ENCODE measurements around the gene ZNF160.

ZNF160 gene

DNA sequence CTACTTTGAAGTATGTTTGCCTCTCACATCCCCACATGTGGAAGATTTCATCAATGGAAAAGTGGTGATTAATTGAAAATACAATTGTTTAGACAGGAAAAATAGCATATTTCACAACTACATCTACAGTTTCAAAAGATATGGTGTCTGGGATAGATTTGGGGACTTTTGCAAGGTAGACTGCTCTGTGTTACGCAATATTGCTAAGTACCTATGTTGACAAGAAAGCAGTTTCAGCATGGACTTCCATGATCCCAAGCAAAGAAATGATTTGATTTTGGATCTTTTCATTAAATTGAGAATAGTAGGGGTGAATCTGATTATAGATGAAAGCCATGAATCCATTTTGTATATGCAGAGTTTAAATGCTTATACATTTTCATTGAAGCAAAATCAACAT lies 10.5 kb downstream of the ZNF160 start:
- H3K9me3 ChIP-seq (ENCODE audit: control insufficient read depth in 1 of 2, low read length in 2 of 2): peaks cover under 1 to 5% of the 10 kb centered on the region in 2 donors
- H3K27me3 ChIP-seq (ENCODE audit: control insufficient read depth in 1 of 2, insufficient read depth in 2 of 2, low read length in 2 of 2): no peaks in the 10 kb centered on the region
- H3K27ac ChIP-seq (ENCODE audit: low read depth, low read length): no peak overlapping the region
- no peaks in the 10 kb centered on the region for H3K4me1 ChIP-seq (ENCODE audit: control insufficient read depth in 1 of 2, insufficient read depth in 2 of 2, low read length in 2 of 2)
- no peak overlapping the region for H3K4me3 ChIP-seq (ENCODE audit: low read depth in 1 of 2, low read length in 2 of 2)
- peaks cover 19 to 47% of the 10 kb centered on the region in 2 donors for H3K36me3 ChIP-seq (ENCODE audit: control insufficient read depth in 1 of 2, insufficient read depth in 2 of 2, low read length in 2 of 2)
- H3K9ac ChIP-seq (ENCODE audit: low read depth in 1 of 2, low read length in 2 of 2): no peak overlapping the region

DNA sequence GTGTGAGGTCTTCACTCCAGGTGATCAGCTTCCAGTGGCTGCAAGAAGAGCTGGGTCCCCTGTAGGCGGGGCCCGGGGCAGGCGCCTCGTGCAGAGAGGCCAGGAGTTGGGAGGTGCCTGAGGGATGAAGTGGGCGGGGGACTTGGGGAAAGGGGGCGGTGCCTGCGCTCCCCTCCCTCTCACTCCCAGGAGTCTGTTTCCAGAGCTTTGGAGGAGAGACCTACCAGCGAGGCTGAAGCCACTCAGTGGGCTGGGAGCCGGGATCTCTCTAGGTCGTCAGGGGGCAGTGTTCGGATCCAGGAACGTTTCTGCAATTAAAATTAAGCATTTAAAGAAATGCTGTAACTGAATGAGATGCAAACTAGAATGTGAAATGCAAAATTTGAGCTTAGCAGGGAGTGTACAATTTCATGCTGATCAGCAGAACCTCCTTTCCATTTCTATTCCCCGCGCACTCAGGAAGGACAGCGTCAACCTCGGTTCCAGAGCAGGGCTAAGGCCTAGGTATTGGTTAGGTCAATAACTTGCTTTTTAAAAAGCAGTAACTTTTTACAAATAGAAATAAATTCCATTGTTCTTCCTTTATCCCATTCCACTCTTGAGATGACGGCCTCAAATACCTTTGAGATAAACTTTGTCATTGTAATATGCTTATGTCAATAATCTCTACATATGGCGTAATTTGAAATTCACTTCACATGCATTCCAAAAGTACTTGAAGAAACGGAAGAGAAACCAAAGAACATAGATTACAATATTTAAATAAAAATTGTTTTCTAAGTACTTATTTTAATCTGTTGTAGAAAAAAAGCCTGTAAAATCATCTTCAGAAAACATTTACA lies 11.6 kb downstream of the ZNF160 start:
- Histone ChIP-seq H3K36me3 (ENCODE audit: control insufficient read depth in 1 of 2, insufficient read depth in 2 of 2, low read length in 2 of 2) (peaks cover 17 to 51% of the 10 kb centered on the region in 2 donors), H3K27ac (ENCODE audit: low read depth, low read length) (no peak overlapping the region), H3K9ac (ENCODE audit: low read depth in 1 of 2, low read length in 2 of 2) (no peak overlapping the region), H3K9me3 (ENCODE audit: control insufficient read depth in 1 of 2, low read length in 2 of 2) (peaks cover 0 to 5% of the 10 kb centered on the region in 2 donors), H3K4me3 (ENCODE audit: low read depth in 1 of 2, low read length in 2 of 2) (no peak overlapping the region), H3K27me3 (ENCODE audit: control insufficient read depth in 1 of 2, insufficient read depth in 2 of 2, low read length in 2 of 2) (no peaks in the 10 kb centered on the region), H3K4me1 (ENCODE audit: control insufficient read depth in 1 of 2, insufficient read depth in 2 of 2, low read length in 2 of 2) (no peaks in the 10 kb centered on the region)

DNA sequence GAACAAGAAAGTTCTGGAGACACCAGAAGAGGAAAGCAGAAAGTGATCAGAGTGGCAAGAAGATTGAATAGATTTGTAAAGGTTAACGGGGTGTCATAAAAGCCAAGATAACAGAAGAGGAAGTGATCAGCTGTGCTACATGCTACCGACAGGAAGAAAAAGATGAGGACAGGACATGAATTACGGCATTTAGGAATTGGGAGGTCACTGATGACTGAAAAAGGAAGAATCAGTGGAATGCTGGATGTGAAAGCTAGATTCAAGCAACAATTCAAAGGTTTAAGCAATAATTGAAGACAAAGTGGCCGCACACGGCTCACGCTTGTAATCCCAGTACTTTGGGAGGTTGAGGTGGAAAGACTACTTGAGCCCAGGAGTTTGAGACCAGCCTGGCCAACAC lies 15.1 kb downstream of the ZNF160 start:
- Histone ChIP-seq H3K9me3 (ENCODE audit: control insufficient read depth in 1 of 2, low read length in 2 of 2) (no peaks in the 10 kb centered on the region), H3K27ac (ENCODE audit: low read depth, low read length) (no peak overlapping the region), H3K4me1 (ENCODE audit: control insufficient read depth in 1 of 2, insufficient read depth in 2 of 2, low read length in 2 of 2) (no peaks in the 10 kb centered on the region), H3K9ac (ENCODE audit: low read depth in 1 of 2, low read length in 2 of 2) (no peak overlapping the region), H3K27me3 (ENCODE audit: control insufficient read depth in 1 of 2, insufficient read depth in 2 of 2, low read length in 2 of 2) (no peaks in the 10 kb centered on the region), H3K36me3 (ENCODE audit: control insufficient read depth in 1 of 2, insufficient read depth in 2 of 2, low read length in 2 of 2) (peaks cover 36 to 78% of the 10 kb centered on the region in 2 donors), H3K4me3 (ENCODE audit: low read depth in 1 of 2, low read length in 2 of 2) (no peak overlapping the region)

DNA sequence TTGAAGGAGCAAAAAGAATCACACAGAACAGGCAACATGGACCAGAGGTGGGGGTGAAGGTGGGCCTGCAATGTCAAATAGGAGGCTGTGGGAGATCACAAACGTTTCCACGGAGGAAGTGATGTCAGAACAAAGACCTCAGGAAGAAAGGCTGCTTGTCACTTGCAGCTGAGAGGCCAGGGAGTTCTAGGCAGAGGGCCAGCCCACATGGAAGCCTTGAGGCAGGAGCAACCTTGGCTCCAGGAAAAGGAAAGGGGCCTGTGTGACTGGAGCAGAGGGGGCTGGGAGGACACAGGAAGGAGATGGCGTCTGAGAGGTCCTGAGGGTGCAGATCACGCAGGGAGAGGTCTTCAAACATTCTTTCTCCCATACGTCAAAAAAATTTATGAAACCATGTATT lies 16.3 kb downstream of the ZNF160 start:
- Histone ChIP-seq H3K36me3 (ENCODE audit: control insufficient read depth in 1 of 2, insufficient read depth in 2 of 2, low read length in 2 of 2) (peaks cover 36 to 82% of the 10 kb centered on the region in 2 donors), H3K27me3 (ENCODE audit: control insufficient read depth in 1 of 2, insufficient read depth in 2 of 2, low read length in 2 of 2) (no peaks in the 10 kb centered on the region), H3K27ac (ENCODE audit: low read depth, low read length) (no peak overlapping the region), H3K9me3 (ENCODE audit: control insufficient read depth in 1 of 2, low read length in 2 of 2) (peaks cover 1 to 4% of the 10 kb centered on the region in 2 donors), H3K4me1 (ENCODE audit: control insufficient read depth in 1 of 2, insufficient read depth in 2 of 2, low read length in 2 of 2) (no peaks in the 10 kb centered on the region), H3K4me3 (ENCODE audit: low read depth in 1 of 2, low read length in 2 of 2) (no peak overlapping the region), H3K9ac (ENCODE audit: low read depth in 1 of 2, low read length in 2 of 2) (no peak overlapping the region)

DNA sequence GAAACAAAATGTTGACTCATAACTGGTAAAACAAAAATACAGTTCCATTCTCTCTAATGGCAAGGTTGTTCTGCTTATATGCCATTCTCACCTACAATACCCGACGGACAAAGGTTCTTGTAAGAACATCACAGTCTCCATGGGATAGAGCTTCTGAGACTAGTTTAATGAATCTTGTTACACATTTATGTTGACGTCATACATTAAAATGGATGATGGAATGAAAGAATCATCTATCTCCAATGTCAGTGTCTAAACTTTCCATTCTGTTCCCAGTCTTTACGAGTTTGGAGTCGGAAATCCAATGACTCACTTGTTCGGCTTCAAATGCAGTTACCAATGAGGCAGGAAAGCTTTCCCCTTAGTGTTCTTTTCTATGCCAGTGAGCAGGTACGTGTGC lies 17.7 kb downstream of the ZNF160 start:
- peaks cover 29 to 74% of the 10 kb centered on the region in 2 donors for H3K36me3 ChIP-seq (ENCODE audit: control insufficient read depth in 1 of 2, insufficient read depth in 2 of 2, low read length in 2 of 2)
- no peaks in the 10 kb centered on the region for H3K27me3 ChIP-seq (ENCODE audit: control insufficient read depth in 1 of 2, insufficient read depth in 2 of 2, low read length in 2 of 2)
- H3K9ac ChIP-seq (ENCODE audit: low read depth in 1 of 2, low read length in 2 of 2): no peak overlapping the region
- H3K9me3 ChIP-seq (ENCODE audit: control insufficient read depth in 1 of 2, low read length in 2 of 2): peaks cover 10 to 16% of the 10 kb centered on the region in 2 donors
- H3K4me1 ChIP-seq (ENCODE audit: control insufficient read depth in 1 of 2, insufficient read depth in 2 of 2, low read length in 2 of 2): no peaks in the 10 kb centered on the region
- no peak overlapping the region for H3K4me3 ChIP-seq (ENCODE audit: low read depth in 1 of 2, low read length in 2 of 2)
- H3K27ac ChIP-seq (ENCODE audit: low read depth, low read length): no peak overlapping the region

DNA sequence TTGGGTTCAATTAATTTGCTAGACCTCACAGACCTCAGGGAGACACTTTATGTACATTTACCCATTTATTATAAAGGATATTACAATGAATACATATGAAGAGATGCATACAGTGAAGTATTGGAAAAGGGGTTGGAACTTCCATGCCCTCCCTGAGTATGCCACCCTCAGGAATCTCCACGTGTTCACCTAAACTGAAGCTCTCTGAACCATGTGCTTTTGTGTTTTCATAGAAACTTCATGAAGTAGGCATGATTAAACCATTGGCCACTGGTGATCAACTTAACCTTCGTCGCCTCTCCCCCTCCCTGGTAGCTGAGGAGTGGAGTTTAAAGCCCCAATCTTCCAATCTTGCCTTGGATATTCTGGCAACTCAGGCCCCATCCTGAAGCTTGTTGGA lies 20.3 kb downstream of the ZNF160 start:
- Histone ChIP-seq H3K27me3 (ENCODE audit: control insufficient read depth in 1 of 2, insufficient read depth in 2 of 2, low read length in 2 of 2) (no peaks in the 10 kb centered on the region), H3K4me1 (ENCODE audit: control insufficient read depth in 1 of 2, insufficient read depth in 2 of 2, low read length in 2 of 2) (no peaks in the 10 kb centered on the region), H3K27ac (ENCODE audit: low read depth, low read length) (no peak overlapping the region), H3K9me3 (ENCODE audit: control insufficient read depth in 1 of 2, low read length in 2 of 2) (peaks cover 19 to 22% of the 10 kb centered on the region in 2 donors), H3K9ac (ENCODE audit: low read depth in 1 of 2, low read length in 2 of 2) (no peak overlapping the region), H3K4me3 (ENCODE audit: low read depth in 1 of 2, low read length in 2 of 2) (no peak overlapping the region), H3K36me3 (ENCODE audit: control insufficient read depth in 1 of 2, insufficient read depth in 2 of 2, low read length in 2 of 2) (peaks cover 19 to 75% of the 10 kb centered on the region in 2 donors)

DNA sequence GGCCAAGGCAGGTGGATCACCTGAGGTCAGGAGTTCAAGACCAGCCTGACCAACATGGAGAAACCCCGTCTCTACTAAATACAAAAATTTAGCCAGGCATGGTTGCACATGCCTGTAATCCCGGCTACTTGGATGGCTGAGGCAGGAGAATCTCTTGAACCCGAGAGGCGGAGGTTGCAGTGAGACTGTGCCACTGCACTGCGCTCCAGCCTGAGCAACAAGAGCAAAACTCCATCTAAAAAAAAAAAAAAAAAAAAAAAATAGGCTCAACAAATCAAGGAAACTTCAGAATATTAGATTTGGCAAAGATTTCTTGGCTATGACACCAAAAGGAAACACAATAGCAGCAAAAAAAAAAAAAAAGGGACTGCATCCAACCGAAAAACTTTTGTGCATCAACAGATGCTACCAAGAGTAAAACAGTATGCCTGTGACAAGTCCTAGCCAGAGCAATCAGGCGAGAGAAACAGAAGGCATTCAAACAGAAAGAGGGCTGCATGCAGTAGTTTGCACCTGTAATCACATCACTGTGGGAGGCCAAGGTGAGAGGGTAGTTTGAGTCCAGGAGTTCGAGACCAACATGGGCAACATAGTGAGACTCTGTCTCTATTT lies 23.8 kb downstream of the ZNF160 start:
- Histone ChIP-seq H3K9ac (ENCODE audit: low read depth in 1 of 2, low read length in 2 of 2) (no peak overlapping the region), H3K27me3 (ENCODE audit: control insufficient read depth in 1 of 2, insufficient read depth in 2 of 2, low read length in 2 of 2) (no peaks in the 10 kb centered on the region), H3K9me3 (ENCODE audit: control insufficient read depth in 1 of 2, low read length in 2 of 2) (peaks cover 34 to 46% of the 10 kb centered on the region in 2 donors), H3K4me3 (ENCODE audit: low read depth in 1 of 2, low read length in 2 of 2) (no peak overlapping the region), H3K36me3 (ENCODE audit: control insufficient read depth in 1 of 2, insufficient read depth in 2 of 2, low read length in 2 of 2) (peaks cover 30 to 69% of the 10 kb centered on the region in 2 donors), H3K4me1 (ENCODE audit: control insufficient read depth in 1 of 2, insufficient read depth in 2 of 2, low read length in 2 of 2) (no peaks in the 10 kb centered on the region), H3K27ac (ENCODE audit: low read depth, low read length) (no peak overlapping the region)

DNA sequence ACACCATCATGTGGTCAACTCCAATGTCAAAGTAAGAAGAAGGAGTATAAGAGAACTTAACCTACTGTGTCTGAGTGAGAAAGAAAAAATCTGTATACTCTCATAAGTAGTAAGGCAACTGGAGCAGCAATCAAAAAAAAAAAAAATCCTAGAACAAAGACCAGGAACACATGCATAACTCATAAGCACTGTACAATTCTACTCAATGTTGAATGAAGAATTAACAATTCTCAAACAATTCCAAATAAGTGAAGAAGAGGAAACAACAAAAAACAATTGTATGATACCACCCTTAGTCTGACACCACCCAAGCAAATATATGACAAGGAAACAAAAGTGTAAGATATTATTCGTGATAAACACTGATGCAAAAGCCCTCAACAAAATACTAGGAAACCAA lies 24.6 kb downstream of the ZNF160 start:
- H3K9me3 ChIP-seq (ENCODE audit: control insufficient read depth in 1 of 2, low read length in 2 of 2): peaks cover 34 to 46% of the 10 kb centered on the region in 2 donors
- H3K4me3 ChIP-seq (ENCODE audit: low read depth in 1 of 2, low read length in 2 of 2): no peak overlapping the region
- H3K36me3 ChIP-seq (ENCODE audit: control insufficient read depth in 1 of 2, insufficient read depth in 2 of 2, low read length in 2 of 2): peaks cover 24 to 72% of the 10 kb centered on the region in 2 donors
- H3K9ac ChIP-seq (ENCODE audit: low read depth in 1 of 2, low read length in 2 of 2): no peak overlapping the region
- no peaks in the 10 kb centered on the region for H3K4me1 ChIP-seq (ENCODE audit: control insufficient read depth in 1 of 2, insufficient read depth in 2 of 2, low read length in 2 of 2)
- H3K27ac ChIP-seq (ENCODE audit: low read depth, low read length): no peak overlapping the region
- no peaks in the 10 kb centered on the region for H3K27me3 ChIP-seq (ENCODE audit: control insufficient read depth in 1 of 2, insufficient read depth in 2 of 2, low read length in 2 of 2)

DNA sequence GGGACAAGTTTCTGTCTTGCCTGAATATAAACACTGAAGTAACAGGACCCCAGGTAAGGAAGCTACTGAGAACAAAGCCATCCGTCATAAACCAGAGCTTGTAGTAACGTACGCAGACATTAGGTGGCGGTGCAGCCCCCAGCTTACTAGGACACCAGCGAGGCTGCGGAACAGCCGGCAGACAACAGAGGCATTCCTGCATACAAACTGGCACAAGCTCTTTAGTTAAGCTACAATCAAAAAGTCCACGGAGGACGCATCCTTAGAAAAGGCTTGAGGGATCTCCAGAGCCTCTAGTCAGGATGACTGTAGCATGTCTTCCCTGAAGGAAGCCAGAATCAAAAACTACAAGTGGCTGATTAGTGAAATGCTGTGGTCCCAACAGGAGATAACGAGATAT lies 26.2 kb downstream of the ZNF160 start:
- Histone ChIP-seq H3K9me3 (ENCODE audit: control insufficient read depth in 1 of 2, low read length in 2 of 2) (peaks cover 38 to 52% of the 10 kb centered on the region in 2 donors), H3K4me1 (ENCODE audit: control insufficient read depth in 1 of 2, insufficient read depth in 2 of 2, low read length in 2 of 2) (no peaks in the 10 kb centered on the region), H3K4me3 (ENCODE audit: low read depth in 1 of 2, low read length in 2 of 2) (peak overlapping the region in 1 of 2 donors; percentile 16), H3K27me3 (ENCODE audit: control insufficient read depth in 1 of 2, insufficient read depth in 2 of 2, low read length in 2 of 2) (no peaks in the 10 kb centered on the region), H3K27ac (ENCODE audit: low read depth, low read length) (no peak overlapping the region), H3K36me3 (ENCODE audit: control insufficient read depth in 1 of 2, insufficient read depth in 2 of 2, low read length in 2 of 2) (peaks cover 38 to 74% of the 10 kb centered on the region in 2 donors), H3K9ac (ENCODE audit: low read depth in 1 of 2, low read length in 2 of 2) (no peak overlapping the region)

DNA sequence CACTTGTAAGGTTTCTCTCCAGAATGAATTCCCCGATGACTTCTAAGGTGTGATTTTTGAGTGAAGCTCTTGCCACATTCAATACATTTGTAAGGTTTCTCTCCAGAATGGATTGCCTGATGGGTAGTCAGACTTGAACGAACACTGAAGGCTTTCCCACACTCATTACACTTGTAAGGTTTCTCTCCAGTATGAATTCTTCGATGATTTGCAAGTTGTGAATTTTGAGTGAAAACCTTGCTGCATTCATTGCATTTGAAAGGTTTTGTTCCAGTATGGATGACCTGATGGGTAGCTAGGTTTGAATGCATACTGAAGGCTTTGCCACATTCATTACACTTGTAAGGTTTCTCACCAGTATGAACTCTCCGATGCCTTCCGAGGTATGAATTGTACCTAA lies 34.4 kb downstream of the ZNF160 start:
- peak overlapping the region; percentile 43 to 52 for H3K4me3 ChIP-seq (ENCODE audit: low read depth in 1 of 2, low read length in 2 of 2)
- no peak overlapping the region for H3K27ac ChIP-seq (ENCODE audit: low read depth, low read length)
- H3K27me3 ChIP-seq (ENCODE audit: control insufficient read depth in 1 of 2, insufficient read depth in 2 of 2, low read length in 2 of 2): no peaks in the 10 kb centered on the region
- no peaks in the 10 kb centered on the region for H3K4me1 ChIP-seq (ENCODE audit: control insufficient read depth in 1 of 2, insufficient read depth in 2 of 2, low read length in 2 of 2)
- H3K9me3 ChIP-seq (ENCODE audit: control insufficient read depth in 1 of 2, low read length in 2 of 2): peaks cover 64 to 65% of the 10 kb centered on the region in 2 donors
- H3K9ac ChIP-seq (ENCODE audit: low read depth in 1 of 2, low read length in 2 of 2): no peak overlapping the region
- peaks cover 38 to 63% of the 10 kb centered on the region in 2 donors for H3K36me3 ChIP-seq (ENCODE audit: control insufficient read depth in 1 of 2, insufficient read depth in 2 of 2, low read length in 2 of 2)
